Measurements from ENCODE around the gene DYNLT4.

DNA sequence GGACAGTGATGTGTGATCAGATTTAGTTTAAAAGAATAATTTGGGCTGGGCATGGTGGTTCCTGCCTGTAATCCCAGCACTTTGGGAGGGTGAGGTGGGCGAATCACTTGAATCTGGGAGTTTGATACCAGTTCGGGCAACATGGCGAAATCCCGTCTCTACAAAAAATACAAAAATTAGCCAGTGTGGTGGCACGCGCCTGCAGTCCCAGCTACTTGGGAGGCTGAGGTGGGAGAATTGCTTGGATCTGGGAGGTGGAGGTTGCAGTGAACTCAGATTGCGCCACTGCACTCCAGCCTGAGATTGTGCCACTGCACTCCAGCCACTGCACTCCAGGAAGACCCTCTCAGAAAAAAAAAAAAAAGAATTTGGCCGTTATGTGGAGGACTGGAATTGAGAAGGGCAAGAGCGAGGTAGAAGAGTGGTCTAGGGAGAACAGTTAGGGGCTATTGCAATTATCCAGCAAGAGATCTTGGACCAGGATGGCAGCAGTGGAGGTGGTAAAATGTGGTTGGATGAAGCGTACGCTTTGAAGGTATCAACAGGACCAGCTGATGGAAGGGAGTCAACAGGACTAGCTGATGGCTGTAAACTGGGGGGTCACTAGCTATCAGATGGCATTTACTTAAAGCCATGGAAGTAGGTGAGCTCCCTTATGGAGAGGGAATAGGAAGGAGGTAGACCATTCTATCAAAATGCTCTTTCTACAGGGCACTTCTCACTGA lies 10.8 kb upstream of the DYNLT4 start:
- TF ChIP-seq CTCF (optimal IDR thresholded peaks at IDR 0.05 in 1 of 3, IDR thresholded peaks at IDR 0.05 in 1 of 3, conservative IDR thresholded peaks at IDR 0.05 in 1 of 3; ENCODE audit: extremely low read depth in 1 of 3, insufficient read depth in 2 of 3, low read length in 3 of 3), result no peak
- no peak for TF ChIP-seq EZH2 (IDR thresholded peaks at IDR 0.05; ENCODE audit: low read length)
